Measurements from ENCODE around the gene LRRC59.
A peak's percentile ranks its signal among the peaks of the same experiment; 100 is the strongest.

The LRRC59 gene

DNA sequence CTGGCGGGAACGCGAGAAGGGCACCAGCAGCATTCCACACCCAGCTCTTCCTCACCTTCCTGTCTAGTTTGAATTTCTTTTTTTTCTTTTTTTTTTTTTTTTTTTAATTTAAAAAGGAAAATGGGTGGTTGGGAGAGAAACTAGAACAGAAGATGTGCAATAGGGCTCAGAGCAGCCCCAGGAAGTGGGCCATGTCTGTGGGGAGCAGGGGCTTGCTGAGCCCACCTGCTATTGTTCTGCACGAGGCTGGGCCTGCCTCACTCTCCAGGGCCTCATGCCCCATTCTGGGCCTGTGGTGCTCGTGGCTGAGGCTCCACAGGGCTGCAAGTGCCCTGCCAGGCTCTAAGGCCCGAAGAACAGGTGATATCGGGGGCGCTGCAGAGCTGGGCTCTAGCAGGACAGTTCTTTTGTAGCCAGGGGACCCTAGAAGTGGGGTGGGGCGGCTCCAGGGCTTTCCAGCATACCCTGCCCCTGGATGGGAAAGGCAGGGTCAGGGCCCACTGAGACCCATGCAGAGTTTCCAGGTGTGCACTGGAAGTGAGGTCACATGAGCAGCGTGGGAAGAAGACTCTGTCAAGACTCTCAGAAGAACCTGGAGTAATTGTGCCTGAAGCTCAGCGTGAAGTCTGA, 36.7 kb downstream of the LRRC59 start:
- DNase-seq: no peak

DNA sequence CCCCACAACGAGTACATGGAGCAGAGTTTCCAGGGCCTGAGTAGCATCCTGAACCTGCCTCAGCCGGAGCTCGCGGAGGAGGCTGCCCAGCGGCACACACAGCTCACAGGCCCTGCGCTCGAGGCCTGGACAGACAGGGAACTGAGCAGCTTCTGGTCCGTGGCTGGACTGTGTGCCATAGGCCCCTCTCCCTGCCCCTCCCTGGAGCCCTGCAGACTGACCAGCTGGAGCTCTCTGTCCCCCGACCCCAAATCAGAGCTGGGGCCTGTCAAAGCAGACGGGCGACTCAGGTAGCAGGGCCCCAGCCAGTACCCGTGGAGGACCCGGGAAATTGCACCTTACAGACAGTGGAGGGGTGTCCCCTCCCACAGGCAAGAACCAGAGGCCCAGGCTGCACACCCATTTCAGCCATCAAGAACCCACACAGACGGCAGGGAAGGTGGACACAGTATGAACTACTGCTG, 37.3 kb downstream of the LRRC59 start:
- DNase-seq: peak; percentile 15

DNA sequence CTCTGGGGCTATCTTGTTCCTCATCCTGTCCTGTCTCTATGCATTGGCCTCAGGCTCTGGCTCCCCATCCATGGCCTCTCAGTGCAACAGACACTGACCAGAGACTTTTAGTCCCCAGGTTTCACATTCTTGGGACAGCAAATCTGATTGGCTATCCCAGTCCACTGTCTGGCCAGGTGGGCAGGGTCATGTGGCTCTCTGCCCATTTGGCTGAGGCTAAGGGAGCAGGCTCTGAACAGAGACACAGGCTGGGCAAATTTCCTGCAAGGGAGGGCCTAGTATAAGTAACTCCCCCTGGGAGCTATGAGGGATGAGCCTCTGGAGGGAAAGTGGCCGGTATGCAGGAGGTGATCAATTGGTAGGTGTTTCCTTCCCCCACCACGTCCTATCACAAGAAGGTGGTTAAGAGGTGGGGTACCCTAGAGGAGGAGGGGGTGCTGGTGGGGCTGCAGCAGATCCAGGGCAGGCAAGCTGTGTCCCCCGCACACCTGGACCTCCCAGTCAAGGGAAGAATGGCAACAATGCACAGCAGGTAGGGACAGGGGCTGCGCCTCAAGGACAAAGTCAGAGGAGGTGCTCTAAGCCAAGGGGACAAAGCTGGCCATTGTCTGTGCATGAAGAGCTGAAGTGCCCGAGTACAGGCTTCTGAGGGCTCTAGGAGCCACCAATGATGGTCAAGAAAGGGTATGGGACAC, 38.2 kb downstream of the LRRC59 start:
- peak; percentile 12 for DNase-seq

DNA sequence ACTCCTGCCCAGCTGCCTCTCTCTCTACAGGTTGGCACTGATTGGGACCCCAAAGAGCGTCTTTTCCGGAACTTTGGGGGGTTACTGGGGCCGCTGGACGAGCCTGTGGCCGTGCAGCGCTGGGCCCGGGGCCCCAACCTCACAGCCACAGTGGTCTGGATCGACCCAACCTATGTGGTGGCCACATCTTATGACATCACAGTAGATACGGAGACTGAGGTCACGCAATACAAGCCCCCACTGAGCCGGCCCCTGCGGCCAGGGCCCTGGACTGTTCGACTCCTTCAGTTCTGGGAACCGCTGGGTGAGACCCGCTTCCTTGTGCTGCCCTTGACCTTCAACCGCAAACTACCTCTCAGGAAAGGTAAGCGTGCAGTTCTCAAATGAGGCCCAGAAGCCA, 39.1 kb downstream of the LRRC59 start:
- no peak for DNase-seq

DNA sequence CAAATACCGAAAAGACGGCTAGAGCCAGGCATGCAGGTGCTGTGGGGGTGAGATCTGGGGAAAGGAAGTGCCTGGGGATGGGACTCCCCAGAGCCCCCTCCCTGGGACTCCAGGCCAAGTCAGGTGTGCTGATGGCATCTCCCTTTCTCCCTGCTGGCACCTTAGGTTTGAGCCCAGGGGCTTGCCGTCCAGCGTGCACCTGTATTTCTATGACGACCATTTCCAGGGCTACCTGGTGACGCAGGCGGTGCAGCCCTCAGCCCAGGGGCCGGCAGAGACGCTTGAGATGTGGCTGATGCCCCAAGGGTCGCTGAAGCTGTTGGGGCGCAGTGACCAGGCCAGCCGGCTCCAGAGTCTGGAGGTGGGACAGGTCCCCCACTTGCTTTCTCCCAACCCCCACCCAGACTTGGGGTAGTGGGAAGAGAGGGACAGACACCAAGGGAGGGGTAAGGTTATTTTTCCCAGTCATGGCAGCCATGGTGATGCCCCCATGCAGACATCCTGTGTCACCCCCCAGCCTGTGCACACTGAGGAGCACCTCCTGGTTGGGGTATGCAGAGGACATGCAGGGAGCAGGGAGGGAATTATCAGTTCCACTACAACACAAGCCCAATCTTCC, 40.3 kb downstream of the LRRC59 start:
- peak; percentile 8 for DNase-seq

DNA sequence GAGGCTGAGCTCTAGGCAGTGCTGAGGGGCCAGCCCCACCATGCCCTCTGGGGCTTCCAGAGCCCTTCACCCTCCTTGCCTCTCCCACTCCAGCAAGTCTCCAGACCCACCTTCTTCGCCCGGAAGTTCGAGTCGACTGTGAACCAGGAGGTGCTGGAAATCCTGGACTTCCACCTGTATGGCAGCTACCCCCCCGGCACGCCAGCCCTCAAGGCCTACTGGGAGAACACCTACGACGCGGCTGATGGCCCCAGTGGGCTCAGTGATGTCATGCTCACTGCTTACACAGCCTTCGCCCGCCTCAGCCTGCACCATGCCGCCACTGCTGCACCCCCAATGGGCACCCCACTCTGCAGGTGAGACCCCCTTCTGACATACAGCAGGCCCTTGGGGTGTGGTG, 40.9 kb downstream of the LRRC59 start:
- DNase-seq: peak; percentile 15

DNA sequence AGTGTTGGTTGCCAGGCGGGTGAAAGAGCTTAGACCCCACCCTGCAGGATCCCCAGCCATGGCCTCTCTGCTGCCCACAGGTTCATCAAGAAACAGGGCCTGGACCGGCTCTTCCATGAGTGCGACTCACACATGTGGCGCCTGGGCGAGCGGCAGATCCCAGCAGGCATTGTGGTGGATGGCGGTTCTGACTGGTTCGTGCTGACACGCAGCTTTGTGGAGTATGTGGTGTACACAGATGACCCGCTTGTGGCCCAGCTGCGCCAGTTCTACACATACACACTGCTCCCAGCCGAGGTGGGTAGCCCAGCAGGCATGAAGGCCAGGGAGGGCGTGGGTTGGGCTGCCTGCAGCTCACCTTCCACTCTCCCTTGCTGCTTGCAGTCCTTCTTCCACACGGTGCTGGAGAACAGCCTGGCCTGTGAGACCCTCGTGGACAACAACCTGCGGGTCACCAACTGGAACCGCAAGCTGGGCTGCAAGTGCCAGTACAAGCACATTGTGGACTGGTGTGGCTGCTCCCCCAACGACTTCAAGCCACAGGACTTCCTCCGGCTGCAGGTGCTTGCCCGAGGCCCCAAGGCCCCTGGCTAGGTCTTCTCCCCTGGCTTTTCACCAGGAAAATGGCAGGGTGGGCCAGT, 41.5 kb downstream of the LRRC59 start:
- DNase-seq: peak; percentile 15

DNA sequence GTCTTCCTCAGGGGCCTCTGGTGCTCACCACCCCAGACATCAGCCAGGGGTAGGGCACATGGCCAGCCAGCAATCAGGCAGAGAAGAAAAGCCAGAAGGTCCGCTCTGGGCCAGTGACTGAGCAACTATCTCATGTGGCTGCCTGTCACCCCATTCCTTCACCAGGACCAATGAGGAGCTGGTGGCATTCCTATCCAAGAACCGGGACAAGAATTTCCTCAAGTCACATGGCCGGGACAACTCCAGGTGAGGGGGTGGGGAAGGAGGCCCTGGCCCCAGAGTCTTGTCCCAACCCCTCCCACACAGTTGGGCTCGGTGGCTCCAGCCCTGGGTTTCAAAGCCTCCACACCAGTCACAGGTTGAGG, 42.0 kb downstream of the LRRC59 start:
- peak; percentile 10 for DNase-seq

DNA sequence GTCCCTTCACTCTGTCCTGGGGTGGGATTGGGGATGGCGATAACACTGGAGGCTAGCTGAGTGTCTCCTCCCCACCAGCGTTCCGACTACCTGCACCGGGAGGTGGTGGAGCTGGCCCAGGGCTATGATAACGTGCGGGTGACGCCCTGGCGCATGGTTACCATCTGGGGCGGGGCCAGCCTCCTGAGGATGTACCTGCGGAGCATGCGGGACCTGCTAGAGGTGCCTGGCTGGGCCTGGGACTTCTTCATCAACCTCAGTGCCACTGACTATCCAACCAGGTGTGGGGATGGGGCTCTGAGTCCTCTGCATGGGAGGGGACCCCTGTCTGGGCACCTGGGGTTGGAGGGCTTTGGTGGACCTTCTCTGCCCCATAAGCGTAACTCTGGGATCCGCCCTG, 42.5 kb downstream of the LRRC59 start:
- DNase-seq: peak; percentile 12

DNA sequence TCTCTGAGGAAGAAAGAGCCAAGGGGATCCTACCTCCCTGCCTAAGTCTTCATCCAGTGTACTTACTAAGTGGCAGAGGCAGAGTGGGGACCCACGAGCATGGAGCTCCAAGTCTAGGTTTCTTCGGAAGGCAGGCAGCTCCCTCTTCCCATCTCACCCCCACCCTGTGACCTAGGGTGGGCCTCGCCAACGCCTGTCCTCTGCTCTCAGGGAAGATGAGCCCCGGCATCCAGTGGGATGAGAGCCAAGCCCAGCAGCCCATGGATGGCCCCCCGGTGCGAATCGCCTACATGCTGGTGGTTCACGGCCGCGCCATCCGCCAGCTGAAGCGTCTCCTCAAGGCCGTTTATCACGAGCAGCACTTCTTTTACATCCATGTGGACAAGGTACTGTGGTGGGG, 43.1 kb downstream of the LRRC59 start:
- peak; percentile 10 for DNase-seq

DNA sequence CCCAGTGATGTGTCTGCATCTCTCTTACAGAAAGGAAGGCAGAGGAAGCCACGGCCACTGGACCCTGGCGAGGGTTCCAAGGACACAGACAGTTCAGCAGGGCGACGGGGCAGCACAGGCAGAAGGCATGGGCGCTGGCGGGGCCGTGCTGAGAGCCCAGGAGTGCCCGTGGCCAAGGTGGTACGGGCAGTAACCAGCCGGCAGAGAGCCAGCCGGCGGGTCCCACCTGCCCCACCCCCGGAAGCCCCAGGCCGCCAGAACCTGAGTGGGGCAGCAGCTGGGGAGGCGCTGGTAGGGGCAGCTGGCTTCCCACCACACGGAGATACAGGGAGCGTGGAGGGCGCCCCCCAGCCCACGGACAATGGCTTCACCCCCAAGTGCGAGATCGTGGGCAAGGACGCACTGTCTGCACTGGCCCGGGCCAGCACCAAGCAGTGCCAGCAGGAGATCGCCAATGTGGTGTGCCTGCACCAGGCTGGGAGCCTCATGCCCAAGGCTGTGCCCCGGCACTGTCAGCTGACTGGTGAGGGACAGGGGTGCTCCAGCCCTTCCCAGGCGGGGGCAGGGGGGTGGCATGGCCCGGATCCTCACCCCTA, 43.6 kb downstream of the LRRC59 start:
- DNase-seq: peak; percentile 11

DNA sequence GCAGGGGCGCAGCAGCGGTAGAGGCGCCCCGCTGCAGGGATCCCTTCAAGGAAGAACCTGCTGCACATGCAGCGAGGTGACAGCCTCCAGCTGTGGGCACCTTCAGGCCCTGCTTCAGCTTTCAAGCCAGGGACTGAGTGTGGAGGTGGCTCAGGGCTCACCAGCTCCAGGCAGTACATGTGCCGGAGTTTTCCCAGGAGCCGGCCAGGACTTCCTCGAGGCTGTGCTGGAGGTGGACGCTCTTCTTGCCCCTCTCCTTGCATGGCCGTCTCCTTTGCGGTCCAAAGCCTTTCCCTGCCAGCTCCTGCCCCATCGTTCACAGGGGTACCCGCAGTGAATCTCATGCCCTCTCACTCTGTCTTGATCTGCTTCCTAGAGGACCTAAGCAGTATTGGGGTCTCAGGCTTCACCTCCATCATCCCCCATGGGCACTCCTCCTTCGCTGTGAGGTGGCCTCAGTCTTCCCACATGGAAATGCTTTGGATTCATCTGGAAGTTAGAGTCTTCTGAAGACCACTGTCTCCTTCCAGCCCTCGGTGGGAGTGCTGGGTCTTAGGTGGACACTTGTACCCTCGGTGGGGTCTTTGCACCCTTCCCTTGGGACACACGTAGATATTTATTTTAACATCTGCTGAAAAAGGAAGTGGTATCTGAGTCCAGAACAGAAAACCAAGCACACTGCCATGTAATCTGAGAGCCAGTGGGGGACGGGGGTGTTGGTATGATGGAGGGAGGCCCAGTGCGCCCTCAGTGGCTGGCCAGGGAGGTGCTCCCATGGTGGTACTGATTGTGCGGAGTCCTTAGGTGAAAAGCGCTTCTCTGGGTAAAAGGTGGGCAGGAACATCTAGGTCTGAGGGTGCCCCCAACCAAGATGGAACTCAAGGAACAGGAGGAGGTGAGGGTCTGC, 44.4 kb downstream of the LRRC59 start:
- peak; percentile 11 for DNase-seq

DNA sequence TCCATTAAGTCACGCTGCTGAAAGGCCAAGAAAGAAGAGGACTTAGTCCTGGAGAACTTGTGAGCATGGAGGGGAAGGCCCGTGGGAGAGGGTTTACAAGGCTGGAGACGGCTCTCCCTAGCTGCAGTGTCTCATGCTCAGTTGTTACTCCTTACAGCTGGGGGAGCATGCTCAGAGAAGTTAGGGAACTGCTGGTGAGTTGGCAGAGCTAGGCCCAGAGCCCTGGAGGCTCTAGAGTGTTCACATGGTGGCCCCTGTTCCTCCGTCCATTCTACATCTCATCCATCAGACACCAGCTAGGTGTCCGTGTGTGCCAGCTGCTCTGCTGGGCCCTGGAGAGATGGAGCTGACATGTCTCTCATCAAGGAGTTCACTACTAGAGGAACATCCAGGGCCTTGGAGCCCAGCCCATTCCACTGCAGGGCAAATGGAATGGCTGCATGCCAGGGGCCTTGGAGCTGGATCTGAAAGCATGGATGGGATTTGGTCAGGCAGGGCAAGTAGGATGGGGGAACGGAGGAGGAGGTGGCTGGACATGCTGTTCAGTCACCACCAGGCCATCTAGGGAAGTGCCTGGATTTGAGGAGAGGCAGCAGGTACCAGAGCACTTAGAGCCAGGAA, 45.1 kb downstream of the LRRC59 start:
- peak; percentile 10 for DNase-seq

DNA sequence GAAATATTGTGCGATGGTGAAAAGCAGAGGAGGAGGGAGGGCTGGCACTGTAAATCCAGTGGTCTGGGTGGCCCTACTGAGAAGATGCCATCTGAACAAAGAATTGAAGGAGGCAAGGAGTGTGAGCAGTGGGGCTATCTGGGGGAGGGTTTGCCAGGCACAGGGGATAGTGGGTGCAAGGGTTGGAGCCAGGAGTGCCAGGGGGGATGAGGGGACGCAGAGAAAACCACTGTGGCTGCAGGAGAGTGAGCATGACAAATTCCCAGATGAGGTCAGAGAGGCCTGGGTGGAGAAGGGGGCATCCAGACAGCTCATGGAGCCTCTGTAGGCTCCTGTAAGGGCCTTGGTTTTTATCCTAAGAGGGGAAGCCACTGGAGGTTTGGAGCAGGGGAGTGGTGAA, 46.6 kb downstream of the LRRC59 start:
- DNase-seq: peak; percentile 2

DNA sequence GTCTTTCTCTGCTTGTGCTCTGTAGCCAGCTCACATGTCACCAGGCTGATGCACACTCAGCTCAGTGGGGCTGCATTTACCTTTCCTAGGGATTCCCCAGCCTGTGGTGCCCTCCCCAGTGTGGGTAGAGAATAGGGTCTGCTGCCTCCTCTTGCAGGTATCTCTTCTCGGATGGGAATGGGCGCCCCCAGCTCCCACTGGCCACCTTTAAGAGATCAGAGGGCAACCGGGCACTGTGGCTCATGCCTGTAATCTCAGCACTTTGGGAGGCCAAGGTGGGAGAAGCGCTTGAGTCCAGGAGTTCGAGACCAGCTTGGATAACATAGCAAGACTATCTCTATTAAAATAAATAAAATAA, 48.1 kb downstream of the LRRC59 start:
- DNase-seq: peak; percentile 12

DNA sequence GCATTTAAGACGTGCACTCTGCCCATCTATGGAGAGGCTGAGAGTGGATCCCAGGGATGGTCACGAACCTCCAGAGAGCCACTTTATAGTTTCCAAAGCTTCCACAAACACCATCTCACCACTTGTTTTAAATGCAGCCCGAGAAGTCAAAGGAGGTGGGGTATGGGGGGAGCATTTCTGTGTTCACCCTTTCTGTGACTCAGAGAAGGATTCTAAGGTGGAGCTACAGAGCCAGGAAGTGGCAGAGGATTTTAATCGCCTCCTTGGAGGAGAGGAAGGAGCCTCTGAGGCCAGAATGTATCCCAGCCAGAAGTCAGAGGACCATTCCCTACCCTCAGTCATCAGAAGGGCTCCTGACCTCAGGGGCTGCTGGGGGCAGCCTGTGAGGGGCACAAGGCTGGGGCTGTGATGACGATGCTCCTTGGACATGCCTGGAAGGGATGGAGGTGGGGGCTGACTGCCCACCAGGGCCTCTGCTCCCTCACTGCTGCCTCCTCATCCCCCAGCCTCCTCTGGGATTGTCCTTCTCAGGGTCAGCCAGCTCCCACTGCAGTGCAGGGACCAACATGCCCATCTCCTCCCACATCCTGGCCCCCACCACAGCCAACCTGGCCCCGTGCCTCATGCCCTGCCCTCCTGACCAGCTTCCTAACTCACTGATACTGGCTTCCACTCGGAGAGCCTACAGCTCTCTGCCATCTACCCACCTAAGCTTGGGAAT, 48.6 kb downstream of the LRRC59 start:
- DNase-seq: peak; percentile 8

DNA sequence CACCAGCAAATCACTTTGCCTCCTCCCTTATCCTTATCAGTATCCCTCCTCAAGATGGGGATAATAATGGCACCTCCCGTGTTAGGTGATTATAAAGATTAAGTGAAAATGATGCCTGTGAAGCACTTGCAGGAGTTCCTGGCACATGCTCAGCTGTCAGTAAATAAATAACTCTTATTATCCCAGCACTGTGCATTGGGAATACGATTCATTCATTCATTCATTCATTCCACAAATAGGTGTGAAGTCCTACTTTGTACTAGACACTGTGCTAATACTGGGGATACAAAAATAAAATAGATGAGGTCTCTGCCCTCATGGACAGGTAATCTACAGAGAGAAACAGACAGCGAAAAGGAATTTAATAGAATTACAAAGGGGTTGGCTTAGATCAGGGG, 49.4 kb downstream of the LRRC59 start:
- no peak for DNase-seq

DNA sequence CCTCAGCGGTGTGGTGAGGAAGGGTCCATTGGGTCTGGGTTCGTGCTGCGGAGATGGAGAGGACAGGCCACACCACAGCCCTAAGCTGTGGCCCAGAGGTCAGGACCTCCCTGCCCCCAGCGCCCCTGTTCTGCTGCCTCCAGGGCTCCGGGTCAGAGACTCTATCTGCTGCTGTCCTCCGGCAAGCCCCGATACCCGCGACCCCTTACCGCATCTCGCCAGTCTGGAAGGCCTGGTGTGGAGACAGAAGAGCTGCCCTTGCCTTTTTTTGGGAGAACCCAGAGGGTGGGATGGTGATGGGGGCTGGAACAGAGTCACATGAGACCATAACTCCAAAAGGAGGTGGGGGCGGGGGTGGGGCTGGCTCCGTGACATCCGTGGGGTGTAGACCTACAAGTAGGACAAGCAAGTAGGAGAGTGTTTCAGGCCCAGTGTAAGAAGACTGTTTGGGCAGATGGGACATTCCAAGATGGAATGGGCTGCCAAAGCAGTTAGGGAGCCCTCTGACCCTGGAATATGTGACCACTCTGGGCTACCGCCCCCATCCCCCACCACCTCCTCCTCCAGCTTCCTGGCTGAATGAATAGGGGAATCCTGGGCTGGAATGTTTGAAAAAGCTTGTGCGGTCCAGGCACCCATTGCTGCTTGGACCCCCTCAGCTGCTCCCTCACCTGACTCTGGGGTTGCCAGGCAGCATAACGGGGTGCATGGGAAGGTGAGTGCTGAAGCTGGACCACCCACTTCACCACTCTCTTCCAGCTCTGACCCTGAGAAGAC, 50.0 kb downstream of the LRRC59 start:
- peak; percentile 20 for DNase-seq

DNA sequence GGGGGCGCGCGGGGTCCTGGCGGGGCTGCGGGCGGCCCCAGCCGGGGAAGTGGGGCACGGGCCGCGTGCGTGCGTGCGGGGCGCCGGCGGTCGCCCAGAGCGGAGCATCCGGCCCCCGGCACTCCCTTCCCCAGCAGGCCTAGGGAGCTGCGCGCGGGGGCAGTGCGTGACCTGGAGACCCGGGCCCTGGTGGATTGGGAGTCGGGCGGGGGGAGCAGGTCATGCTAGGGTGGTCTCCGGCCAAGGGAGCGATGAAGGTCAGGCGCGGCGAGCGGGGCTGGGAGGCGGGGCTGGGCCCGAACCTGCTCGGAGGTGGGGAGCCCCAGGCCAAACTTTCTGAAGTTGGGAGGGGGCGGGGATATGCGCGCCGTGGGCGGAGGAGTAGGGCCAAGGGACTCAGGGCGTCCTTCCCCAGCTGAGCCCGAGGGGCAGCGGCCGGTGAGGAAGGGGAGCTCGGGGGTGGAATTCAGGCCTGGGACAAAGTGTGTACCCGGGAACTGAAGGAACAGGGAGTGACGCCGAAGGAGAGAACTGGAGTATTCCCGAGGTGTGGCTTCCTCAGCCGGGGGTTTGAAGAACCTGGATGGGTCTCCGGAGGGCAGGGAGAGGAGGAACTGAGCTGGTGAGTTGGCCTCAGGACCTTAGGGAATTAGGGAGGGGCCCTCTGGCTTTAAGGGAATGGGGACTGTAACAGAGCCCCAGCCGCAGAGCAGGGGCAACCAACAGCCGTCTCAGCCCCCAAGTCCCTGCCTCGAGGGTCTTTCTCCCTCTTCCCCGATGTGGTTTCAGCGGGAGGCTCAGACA, 50.8 kb downstream of the LRRC59 start:
- DNase-seq: no peak

All from activated T-cell treated with anti-CD3 and anti-CD28 coated beads, Interleukin-2, amount 50 U/mL, for 1 hour (primary cell).